ENCODE measurements around the gene PODXL2. TPM values are rescaled to one million over a fixed set of nuclear protein-coding genes. Genes with fewer than 3 reads are reported as not detected.

The PODXL2 gene
- total and polyA plus RNA-seq, 2 of the 8 experiments (the other 6 are each of a cell fraction or from before 2014, with no cell fraction given): 27.6 to 31.6 TPM

DNA sequence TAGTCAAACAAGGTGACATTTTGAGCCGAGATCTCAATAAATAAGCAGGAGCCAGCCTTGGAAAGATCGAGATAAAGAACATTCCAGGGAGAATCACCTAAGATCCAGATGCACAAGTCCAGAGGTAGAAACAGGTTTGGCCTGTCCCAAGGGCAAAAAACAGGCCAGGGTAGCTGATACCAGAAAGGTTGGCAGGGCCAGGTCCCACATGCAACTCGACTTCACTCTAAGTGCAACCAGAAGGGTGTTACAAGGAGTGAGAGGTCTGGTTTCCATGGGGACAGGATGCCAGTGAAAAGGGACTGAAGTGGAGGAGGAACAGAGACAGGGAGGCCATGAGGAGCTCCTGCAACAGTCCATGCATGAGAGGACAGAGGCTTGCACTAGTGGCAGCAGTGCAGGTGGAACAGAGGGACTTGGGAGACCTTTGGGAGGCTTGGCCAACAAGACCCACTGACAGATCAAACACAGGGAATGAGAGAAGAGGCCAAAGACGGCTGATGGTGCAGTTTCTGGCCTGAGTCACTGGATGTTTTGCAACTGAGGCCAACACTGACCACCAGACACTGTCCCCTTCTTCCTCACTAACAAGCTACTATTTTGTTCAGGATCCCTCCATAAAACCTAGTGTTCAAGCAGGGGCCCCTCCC lies 43.7 kb upstream of the PODXL2 start:
- CTCF ChIA-PET (ENCODE audit: partially characterized antibody): interaction anchor here (1.3 to 9.2 kb wide), 2 partner anchors 10 to 17 kb away, joined by 3 to 77 read pairs; no protein-coding TSS in a partner anchor
- DNase-seq (ENCODE audit: low read depth in 1 of 2, low spot score in 2 of 2) (no peak), FAIRE-seq (no peak)
- Histone ChIP-seq H2BK120ac (replicated peaks; ENCODE audit: low read depth, low read length) (no peak overlapping the region), H3K36me3 (ENCODE audit: control insufficient read depth in 2 of 4, insufficient read depth in 4 of 4, low read length in 3 of 4) (no peaks in the 10 kb centered on the region), H3K4me3 (ENCODE audit: extremely low read depth in 1 of 4, insufficient read depth in 2 of 4, low read depth in 3 of 4, low read length in 4 of 4) (no peak overlapping the region), H3K27ac (ENCODE audit: low read depth, low read length) (no peak overlapping the region), H4K20me1 (replicated peaks in 1 of 2; ENCODE audit: control insufficient read depth in 1 of 2, insufficient read depth in 2 of 2, low read length in 2 of 2) (peaks cover 5 to 14% of the 10 kb centered on the region in 2 experiments), H2BK5ac (ENCODE audit: low read depth, low read length) (no peak overlapping the region), H3K4me2 (ENCODE audit: insufficient read depth in 1 of 2, low read depth in 2 of 2, low read length in 2 of 2) (no peak overlapping the region), H3K4ac (replicated peaks; ENCODE audit: insufficient read length, low read depth, low read length) (no peak overlapping the region), H3K9me3 (ENCODE audit: insufficient read depth in 2 of 2, low read depth in 1 of 2, low read length in 1 of 2) (no peaks in the 10 kb centered on the region), H3K23me2 (ENCODE audit: low read depth, low read length) (peaks cover 9% of the 10 kb centered on the region; the same call in 1 of the 2 replicates), H2BK12ac (ENCODE audit: low read depth, low read length) (no peak overlapping the region), H3K14ac (ENCODE audit: insufficient read length) (no peak overlapping the region), H3K27me3 (replicated peaks in 1 of 4; ENCODE audit: control insufficient read depth in 3 of 4, extremely low read depth in 1 of 4, insufficient read depth in 3 of 4, low read length in 3 of 4) (0 out of 7 replicates have a peak, but pooled peaks cover 0 to 6% (median 0%) of the 10 kb centered on the region in 4 experiments), H2BK15ac (ENCODE audit: low read length) (no peak overlapping the region), H4K8ac (ENCODE audit: extremely low read depth, insufficient read depth, low read length) (no peak overlapping the region; the same call in 1 of the 2 replicates), H3K9ac (replicated peaks in 1 of 4; ENCODE audit: extremely low read depth in 1 of 4, low read depth in 3 of 4, low read length in 3 of 4) (no peak overlapping the region), H3K79me1 (ENCODE audit: low read depth, low read length) (peaks cover 9% of the 10 kb centered on the region), H3K79me2 (ENCODE audit: control insufficient read depth in 1 of 2, insufficient read depth in 2 of 2, low read length in 2 of 2) (peaks cover 0 to 20% of the 10 kb centered on the region in 2 experiments; a peak in 1 of 4 replicates), H3K4me1 (replicated peaks in 1 of 4; ENCODE audit: control insufficient read depth in 3 of 4, insufficient read depth in 4 of 4, low read length in 3 of 4) (peaks cover 4 to 11% (median 6%) of the 10 kb centered on the region in 4 experiments), H3K23ac (ENCODE audit: insufficient read length) (no peak overlapping the region), H4K5ac (ENCODE audit: insufficient read length, low read depth, low read length) (no peak overlapping the region), H4K91ac (replicated peaks; ENCODE audit: insufficient read length, low read length) (no peak overlapping the region), H3K56ac (replicated peaks; ENCODE audit: insufficient read length, low read depth, low read length) (no peak overlapping the region), H2AK5ac (ENCODE audit: low read depth, low read length) (no peak overlapping the region), H2BK20ac (ENCODE audit: low read length) (no peak overlapping the region), H2AFZ (ENCODE audit: low read length) (no peak overlapping the region), H3K18ac (ENCODE audit: extremely low read depth, low read length) (no peak overlapping the region)
- POLR2A ChIA-PET (ENCODE audit: partially characterized antibody): interaction anchor here (1.4 to 2.2 kb wide), 5 partner anchors 10 to 30 kb away, joined by 3 to 10 read pairs (median 5); partner anchors contain the start of gene MCM2
- 81% methylated on average over 4 of the region's 4 CpGs; no CpG with 5 or more reads in 1 of the 2 experiments for whole genome bisulfite sequencing, 2 experiments (ENCODE audit: extremely low coverage in 1 of 2, insufficient coverage in 1 of 2, insufficient read length in 1 of 2, insufficient replicate concordance in 2 of 2, low coverage in 1 of 2, low lambda C conversion rate in 2 of 2, missing lambda C conversion rate in 1 of 2)
- TF ChIP-seq, protein P1, sequence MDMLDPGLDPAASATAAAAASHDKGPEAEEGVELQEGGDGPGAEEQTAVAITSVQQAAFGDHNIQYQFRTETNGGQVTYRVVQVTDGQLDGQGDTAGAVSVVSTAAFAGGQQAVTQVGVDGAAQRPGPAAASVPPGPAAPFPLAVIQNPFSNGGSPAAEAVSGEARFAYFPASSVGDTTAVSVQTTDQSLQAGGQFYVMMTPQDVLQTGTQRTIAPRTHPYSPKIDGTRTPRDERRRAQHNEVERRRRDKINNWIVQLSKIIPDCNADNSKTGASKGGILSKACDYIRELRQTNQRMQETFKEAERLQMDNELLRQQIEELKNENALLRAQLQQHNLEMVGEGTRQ (IDR thresholded peaks at IDR 0.05; ENCODE audit: low read length): no peak

Data from H1 (cell line).